MM.1S (cell line): ENCODE measurements around the gene UNC13C.

ENCODE experiments used
- EZH2 ChIP-seq: fragments of 300-600 bp; sonication (generic); optimal IDR thresholded peaks from 2 replicates; pipeline ENCODE3; 2017; ENCODE audit warnings: low read depth, mild to moderate bottlenecking, antibody characterized with exemption, low read length, mixed read lengths
- TF ChIP-seq, protein P1 (sequence below): fragments of 300-600 bp; sonication (generic); IDR thresholded peaks from 2 replicates; pipeline ENCODE4 v1.5.1; 2016; ENCODE audit warnings: antibody characterized with exemption, low read length, mixed read lengths

DNA sequence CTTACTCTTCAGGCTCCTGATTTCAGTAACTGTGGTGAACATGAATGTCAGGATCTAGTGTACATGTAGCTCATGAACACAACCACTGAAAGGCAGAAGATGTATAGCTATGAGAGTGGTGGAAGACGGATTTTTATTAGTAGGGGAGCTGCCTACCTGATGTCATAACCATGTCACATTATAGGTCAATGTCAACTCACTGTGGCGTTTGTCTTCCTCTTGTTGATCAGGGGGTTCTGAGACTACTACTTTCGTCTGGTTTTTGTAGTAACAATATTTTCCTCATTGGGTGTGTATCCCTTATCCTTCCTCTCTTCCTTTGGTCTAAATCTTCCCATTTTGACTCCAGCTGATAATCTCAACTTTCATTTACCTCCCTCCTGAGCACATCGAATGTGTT is 7.3 kb downstream of the UNC13C start:
- TF ChIP-seq, protein P1, sequence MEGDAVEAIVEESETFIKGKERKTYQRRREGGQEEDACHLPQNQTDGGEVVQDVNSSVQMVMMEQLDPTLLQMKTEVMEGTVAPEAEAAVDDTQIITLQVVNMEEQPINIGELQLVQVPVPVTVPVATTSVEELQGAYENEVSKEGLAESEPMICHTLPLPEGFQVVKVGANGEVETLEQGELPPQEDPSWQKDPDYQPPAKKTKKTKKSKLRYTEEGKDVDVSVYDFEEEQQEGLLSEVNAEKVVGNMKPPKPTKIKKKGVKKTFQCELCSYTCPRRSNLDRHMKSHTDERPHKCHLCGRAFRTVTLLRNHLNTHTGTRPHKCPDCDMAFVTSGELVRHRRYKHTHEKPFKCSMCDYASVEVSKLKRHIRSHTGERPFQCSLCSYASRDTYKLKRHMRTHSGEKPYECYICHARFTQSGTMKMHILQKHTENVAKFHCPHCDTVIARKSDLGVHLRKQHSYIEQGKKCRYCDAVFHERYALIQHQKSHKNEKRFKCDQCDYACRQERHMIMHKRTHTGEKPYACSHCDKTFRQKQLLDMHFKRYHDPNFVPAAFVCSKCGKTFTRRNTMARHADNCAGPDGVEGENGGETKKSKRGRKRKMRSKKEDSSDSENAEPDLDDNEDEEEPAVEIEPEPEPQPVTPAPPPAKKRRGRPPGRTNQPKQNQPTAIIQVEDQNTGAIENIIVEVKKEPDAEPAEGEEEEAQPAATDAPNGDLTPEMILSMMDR: no peak
- TF ChIP-seq EZH2: no peak
